ENCODE results near the gene PDLIM1. TPM values are rescaled to one million over a fixed set of nuclear protein-coding genes. Genes with fewer than 3 reads are reported as not detected.

Gene PDLIM1
- total and polyA plus RNA-seq, 9 of the 15 experiments (the other 6 are each of a cell fraction or from before 2014, with no cell fraction given): 19.8 to 164 (median 39.1) TPM

DNA sequence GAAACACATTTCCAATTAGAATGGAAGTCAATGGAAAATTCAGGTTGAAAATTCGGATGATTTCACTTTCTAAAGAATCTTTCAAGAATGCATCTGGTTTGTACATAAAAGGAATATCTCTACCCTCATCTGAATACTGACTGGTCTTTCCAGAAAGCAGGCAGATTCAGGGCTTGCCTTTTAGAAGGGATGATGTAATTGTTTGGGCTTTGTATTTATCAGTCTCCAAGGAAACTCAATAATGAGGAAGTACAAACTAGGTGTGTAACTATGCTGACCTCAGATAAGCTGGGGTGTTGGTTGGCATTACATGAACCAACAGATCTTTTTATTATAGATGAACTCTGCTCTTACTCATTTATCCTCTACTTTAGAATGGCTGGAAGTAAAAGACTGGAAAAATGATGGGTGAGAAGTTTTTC lies 24.1 kb downstream of the PDLIM1 start (continued):
- TF ChIP-seq, protein P1, sequence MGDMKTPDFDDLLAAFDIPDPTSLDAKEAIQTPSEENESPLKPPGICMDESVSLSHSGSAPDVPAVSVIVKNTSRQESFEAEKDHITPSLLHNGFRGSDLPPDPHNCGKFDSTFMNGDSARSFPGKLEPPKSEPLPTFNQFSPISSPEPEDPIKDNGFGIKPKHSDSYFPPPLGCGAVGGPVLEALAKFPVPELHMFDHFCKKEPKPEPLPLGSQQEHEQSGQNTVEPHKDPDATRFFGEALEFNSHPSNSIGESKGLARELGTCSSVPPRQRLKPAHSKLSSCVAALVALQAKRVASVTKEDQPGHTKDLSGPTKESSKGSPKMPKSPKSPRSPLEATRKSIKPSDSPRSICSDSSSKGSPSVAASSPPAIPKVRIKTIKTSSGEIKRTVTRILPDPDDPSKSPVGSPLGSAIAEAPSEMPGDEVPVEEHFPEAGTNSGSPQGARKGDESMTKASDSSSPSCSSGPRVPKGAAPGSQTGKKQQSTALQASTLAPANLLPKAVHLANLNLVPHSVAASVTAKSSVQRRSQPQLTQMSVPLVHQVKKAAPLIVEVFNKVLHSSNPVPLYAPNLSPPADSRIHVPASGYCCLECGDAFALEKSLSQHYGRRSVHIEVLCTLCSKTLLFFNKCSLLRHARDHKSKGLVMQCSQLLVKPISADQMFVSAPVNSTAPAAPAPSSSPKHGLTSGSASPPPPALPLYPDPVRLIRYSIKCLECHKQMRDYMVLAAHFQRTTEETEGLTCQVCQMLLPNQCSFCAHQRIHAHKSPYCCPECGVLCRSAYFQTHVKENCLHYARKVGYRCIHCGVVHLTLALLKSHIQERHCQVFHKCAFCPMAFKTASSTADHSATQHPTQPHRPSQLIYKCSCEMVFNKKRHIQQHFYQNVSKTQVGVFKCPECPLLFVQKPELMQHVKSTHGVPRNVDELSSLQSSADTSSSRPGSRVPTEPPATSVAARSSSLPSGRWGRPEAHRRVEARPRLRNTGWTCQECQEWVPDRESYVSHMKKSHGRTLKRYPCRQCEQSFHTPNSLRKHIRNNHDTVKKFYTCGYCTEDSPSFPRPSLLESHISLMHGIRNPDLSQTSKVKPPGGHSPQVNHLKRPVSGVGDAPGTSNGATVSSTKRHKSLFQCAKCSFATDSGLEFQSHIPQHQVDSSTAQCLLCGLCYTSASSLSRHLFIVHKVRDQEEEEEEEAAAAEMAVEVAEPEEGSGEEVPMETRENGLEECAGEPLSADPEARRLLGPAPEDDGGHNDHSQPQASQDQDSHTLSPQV (IDR thresholded peaks at IDR 0.05): 0 out of 2 replicates have a peak, but pooled peaks have one; percentile 45
- TF ChIP-seq GATAD2B (IDR thresholded peaks at IDR 0.05; ENCODE audit: borderline replicate concordance): peak; percentile 61; the same call in 1 of the 2 replicates
- TF ChIP-seq DPF2 (IDR thresholded peaks at IDR 0.05): peak; percentile 79
- no peak for TF ChIP-seq ETS2 (tag; IDR thresholded peaks at IDR 0.05; ENCODE audit: borderline replicate concordance, poor library complexity, severe bottlenecking)
- no peak for TF ChIP-seq EHMT2 (IDR thresholded peaks at IDR 0.05)
- TF ChIP-seq SRSF7 (optimal IDR thresholded peaks at IDR 0.05; ENCODE audit: low read depth, low read length): no peak
- TF ChIP-seq, protein P2, sequence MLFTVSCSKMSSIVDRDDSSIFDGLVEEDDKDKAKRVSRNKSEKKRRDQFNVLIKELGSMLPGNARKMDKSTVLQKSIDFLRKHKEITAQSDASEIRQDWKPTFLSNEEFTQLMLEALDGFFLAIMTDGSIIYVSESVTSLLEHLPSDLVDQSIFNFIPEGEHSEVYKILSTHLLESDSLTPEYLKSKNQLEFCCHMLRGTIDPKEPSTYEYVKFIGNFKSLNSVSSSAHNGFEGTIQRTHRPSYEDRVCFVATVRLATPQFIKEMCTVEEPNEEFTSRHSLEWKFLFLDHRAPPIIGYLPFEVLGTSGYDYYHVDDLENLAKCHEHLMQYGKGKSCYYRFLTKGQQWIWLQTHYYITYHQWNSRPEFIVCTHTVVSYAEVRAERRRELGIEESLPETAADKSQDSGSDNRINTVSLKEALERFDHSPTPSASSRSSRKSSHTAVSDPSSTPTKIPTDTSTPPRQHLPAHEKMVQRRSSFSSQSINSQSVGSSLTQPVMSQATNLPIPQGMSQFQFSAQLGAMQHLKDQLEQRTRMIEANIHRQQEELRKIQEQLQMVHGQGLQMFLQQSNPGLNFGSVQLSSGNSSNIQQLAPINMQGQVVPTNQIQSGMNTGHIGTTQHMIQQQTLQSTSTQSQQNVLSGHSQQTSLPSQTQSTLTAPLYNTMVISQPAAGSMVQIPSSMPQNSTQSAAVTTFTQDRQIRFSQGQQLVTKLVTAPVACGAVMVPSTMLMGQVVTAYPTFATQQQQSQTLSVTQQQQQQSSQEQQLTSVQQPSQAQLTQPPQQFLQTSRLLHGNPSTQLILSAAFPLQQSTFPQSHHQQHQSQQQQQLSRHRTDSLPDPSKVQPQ (CRISPR knock-in tag; IDR thresholded peaks at IDR 0.05; ENCODE audit: borderline replicate concordance): no peak
- TF ChIP-seq NCOR1 (IDR thresholded peaks at IDR 0.05): peak; percentile 57; the same call in 1 of the 2 replicates
- TF ChIP-seq CEBPB (tag; IDR thresholded peaks at IDR 0.05): peak; percentile 76
- TF ChIP-seq FOXJ3 (CRISPR knock-in tag; IDR thresholded peaks at IDR 0.05): peak; percentile 97
- peak; percentile 68 for TF ChIP-seq TCF3 (CRISPR knock-in tag; IDR thresholded peaks at IDR 0.05)
- peak; percentile 29; the same call in 1 of the 2 replicates for TF ChIP-seq RNF2 (IDR thresholded peaks at IDR 0.05)
- peak; percentile 100 for TF ChIP-seq FOXJ2 (tag; IDR thresholded peaks at IDR 0.05)
- no peak for TF ChIP-seq KLF16 (IDR thresholded peaks at IDR 0.05)
- TF ChIP-seq SAFB2 (IDR thresholded peaks at IDR 0.05; ENCODE audit: borderline replicate concordance, low read depth, low read length, severe bottlenecking): no peak
- peak; percentile 26; the same call in 1 of the 2 replicates for TF ChIP-seq NR2C1 (IDR thresholded peaks at IDR 0.05)
- peak; percentile 75 for TF ChIP-seq NR2C1 (tag; IDR thresholded peaks at IDR 0.05)
- TF ChIP-seq SMARCC2 (IDR thresholded peaks at IDR 0.05; ENCODE audit: low read depth): peak; percentile 43; the same call in 1 of the 2 replicates
- no peak for TF ChIP-seq ZNF263 (CRISPR knock-in tag; IDR thresholded peaks at IDR 0.05; ENCODE audit: borderline replicate concordance)
- TF ChIP-seq ZNF639 (CRISPR knock-in tag; conservative IDR thresholded peaks at IDR 0.05 in 1 of 2, IDR thresholded peaks at IDR 0.05 in 1 of 2): peak in 1 of 2 experiments; percentile 72; a peak in 2 of 4 replicates

Measured in K562 (cell line).